Uterus (tissue), 4 donors: Measurements from ENCODE around the gene THAP6. TPM values are rescaled to one million over a fixed set of nuclear protein-coding genes. Genes with fewer than 3 reads are reported as not detected.
"Not testable (repeated sequence)": the region's sequence is repeated elsewhere in the genome, so short reads cannot be mapped to it uniquely, and the experiment has no call there.

Source experiments
- DNase-seq, 2 donors: peaks; one replicate each; pipeline ENCODE4 v3.0.0-alpha.2; 2019 to 2020
- H3K27ac ChIP-seq, 2 donors: fragments of 200-600 bp; sonication (generic); 1 replicate in 1 of 2; 2 replicates in 1 of 2; pipeline ENCODE4 v1.5.1; 2016 to 2018
- H3K27me3 ChIP-seq, 2 donors: fragments of 200-600 bp; sonication (generic); one replicate each; pipeline ENCODE4 v1.5.1; 2018 to 2019; ENCODE audit warnings: control low read depth in 1 of 2
- H3K36me3 ChIP-seq, 2 donors: fragments of 200-600 bp; sonication (generic); one replicate each; pipeline ENCODE4 v1.5.1; 2019; ENCODE audit warnings: control low read depth in 1 of 2
- H3K4me1 ChIP-seq, 2 donors: fragments of 200-600 bp; sonication (generic); one replicate each; pipeline ENCODE4 v1.5.1; 2018 to 2019; ENCODE audit warnings: control low read depth in 1 of 2
- H3K4me3 ChIP-seq, 2 donors: fragments of 200-600 bp; sonication (generic); 1 replicate in 1 of 2; 2 replicates in 1 of 2; pipeline ENCODE4 v1.5.1; 2018 to 2019; ENCODE audit warnings: mild to moderate bottlenecking in 1 of 2
- H3K9me3 ChIP-seq, 2 donors: fragments of 200-600 bp; sonication (generic); one replicate each; pipeline ENCODE4 v1.5.1; 2019; ENCODE audit warnings: control low read depth in 1 of 2
- POLR2A ChIP-seq, 2 donors: fragments of 450-650 bp; IDR thresholded peaks; one replicate each; pipeline ENCODE4 v1.6.1; 2016; ENCODE audit warnings: antibody characterized with exemption in 2 of 2, mild to moderate bottlenecking in 1 of 2, moderate library complexity in 1 of 2
- intact Hi-C: fragments of 100-400 bp; cut with DNase I; formaldehyde crosslinking; loops from one replicate; pipeline ENCODE4 v1.15.1; 2023; ENCODE audit warnings: low total_unique reads
- total RNA-seq, 4 donors: library from RNA; depleted of rRNA in 3 of 4; stranded (reverse); fragments of >200 nt in 3 of 4; gene quantifications; one replicate each; pipeline versions ENCODE4 v1.1.0 to v1.2.4, GENCODE V29; 2014 to 2023
- TF ChIP-seq, protein P1 (sequence below), 4 experiments: fragments of 200-600 bp in 2 of 4; fragments of 450-650 bp in 2 of 4; sonication (generic) in 2 of 4; IDR thresholded peaks; one replicate each; pipeline ENCODE4 v1.5.1; 2016 to 2019; ENCODE audit warnings: antibody characterized with exemption in 4 of 4, mild to moderate bottlenecking in 2 of 4, moderate library complexity in 1 of 4
- donor health status: DM: yes; HTN: yes; CAD: no.

THAP6 gene
- total RNA-seq, 4 donors from 2014 or later, result 25.4 to 77.6 (median 35.8) TPM

- Histone ChIP-seq H3K4me3 (no peak overlapping the region), H3K36me3 (no peaks in the 10 kb centered on the region), H3K4me1 (peaks cover 0 to 7% of the 10 kb centered on the region in 2 donors), H3K9me3 (peaks cover 0 to 5% of the 10 kb centered on the region in 2 donors), H3K27me3 (no peaks in the 10 kb centered on the region), H3K27ac (no peak overlapping the region)
- intact Hi-C loops, result no loop called here
- TF ChIP-seq, protein P1, sequence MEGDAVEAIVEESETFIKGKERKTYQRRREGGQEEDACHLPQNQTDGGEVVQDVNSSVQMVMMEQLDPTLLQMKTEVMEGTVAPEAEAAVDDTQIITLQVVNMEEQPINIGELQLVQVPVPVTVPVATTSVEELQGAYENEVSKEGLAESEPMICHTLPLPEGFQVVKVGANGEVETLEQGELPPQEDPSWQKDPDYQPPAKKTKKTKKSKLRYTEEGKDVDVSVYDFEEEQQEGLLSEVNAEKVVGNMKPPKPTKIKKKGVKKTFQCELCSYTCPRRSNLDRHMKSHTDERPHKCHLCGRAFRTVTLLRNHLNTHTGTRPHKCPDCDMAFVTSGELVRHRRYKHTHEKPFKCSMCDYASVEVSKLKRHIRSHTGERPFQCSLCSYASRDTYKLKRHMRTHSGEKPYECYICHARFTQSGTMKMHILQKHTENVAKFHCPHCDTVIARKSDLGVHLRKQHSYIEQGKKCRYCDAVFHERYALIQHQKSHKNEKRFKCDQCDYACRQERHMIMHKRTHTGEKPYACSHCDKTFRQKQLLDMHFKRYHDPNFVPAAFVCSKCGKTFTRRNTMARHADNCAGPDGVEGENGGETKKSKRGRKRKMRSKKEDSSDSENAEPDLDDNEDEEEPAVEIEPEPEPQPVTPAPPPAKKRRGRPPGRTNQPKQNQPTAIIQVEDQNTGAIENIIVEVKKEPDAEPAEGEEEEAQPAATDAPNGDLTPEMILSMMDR (IDR thresholded peaks at IDR 0.05), result no peak
- TF ChIP-seq POLR2A (IDR thresholded peaks at IDR 0.05), result no peak
- DNase-seq, result no peak
Observed at GRCh38 chr4:75498041-75498440, 16.2 kb upstream of the THAP6 start.

- Histone ChIP-seq H3K27me3 (no peaks in the 10 kb centered on the region), H3K4me1 (peaks cover 0 to 7% of the 10 kb centered on the region in 2 donors), H3K36me3 (no peaks in the 10 kb centered on the region), H3K9me3 (peaks cover 0 to 5% of the 10 kb centered on the region in 2 donors), H3K4me3 (no peak overlapping the region), H3K27ac (no peak overlapping the region)
- no peak for DNase-seq
- TF ChIP-seq, protein P1 (IDR thresholded peaks at IDR 0.05), result no peak
- no peak for TF ChIP-seq POLR2A (IDR thresholded peaks at IDR 0.05)
- intact Hi-C loops, result loop anchor here (5.0 kb wide), 1 partner anchor 182 kb away; no protein-coding TSS in a partner anchor
Observed at GRCh38 chr4:75499900-75500299, 14.4 kb upstream of the THAP6 start.

- H3K36me3 ChIP-seq, result no peaks in the 10 kb centered on the region
- intact Hi-C loops, result loop anchor here (5.0 kb wide), 1 partner anchor 180 kb away; no protein-coding TSS in a partner anchor
- peaks cover 0 to 5% of the 10 kb centered on the region in 2 donors for H3K9me3 ChIP-seq
- no peak for TF ChIP-seq POLR2A (IDR thresholded peaks at IDR 0.05)
- TF ChIP-seq, protein P1 (IDR thresholded peaks at IDR 0.05), result no peak
- no peak overlapping the region for H3K4me3 ChIP-seq
- no peaks in the 10 kb centered on the region for H3K4me1 ChIP-seq
- no peak for DNase-seq
- H3K27me3 ChIP-seq, result no peaks in the 10 kb centered on the region
- no peak overlapping the region for H3K27ac ChIP-seq
Observed at GRCh38 chr4:75502671-75503070, 11.6 kb upstream of the THAP6 start.

DNA sequence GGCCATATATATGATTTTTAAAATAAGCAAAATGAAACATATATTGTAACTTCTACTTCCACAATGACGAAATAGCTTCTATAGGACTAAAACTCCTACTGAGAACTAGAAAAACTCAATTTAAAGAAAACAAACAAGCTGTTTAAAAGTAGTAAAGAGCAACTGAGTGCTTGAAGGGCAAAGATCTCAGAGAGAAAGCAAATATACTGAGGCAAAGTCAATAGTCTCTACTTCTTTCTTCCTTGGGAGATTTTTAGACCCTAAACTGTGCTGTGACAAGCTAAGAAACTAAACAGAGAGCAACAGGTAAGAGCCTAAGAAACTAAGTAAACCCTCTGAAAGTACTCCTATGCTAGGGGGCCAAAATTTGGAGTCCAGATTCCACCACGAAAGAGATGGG is 8.6 kb upstream of the THAP6 start:
- Histone ChIP-seq H3K36me3 (no peaks in the 10 kb centered on the region), H3K27ac (no peak overlapping the region), H3K27me3 (no peaks in the 10 kb centered on the region), H3K4me3 (no peak overlapping the region), H3K9me3 (no peaks in the 10 kb centered on the region), H3K4me1 (no peaks in the 10 kb centered on the region)
- DNase-seq, result no peak
- TF ChIP-seq POLR2A (IDR thresholded peaks at IDR 0.05), result no peak
- TF ChIP-seq, protein P1 (IDR thresholded peaks at IDR 0.05), result no peak
- intact Hi-C loops, result no loop called here

GRCh38 chr4:75509592-75509991 is 4.7 kb upstream of the THAP6 start:
- H3K27ac ChIP-seq, intact Hi-C loops, H3K9me3 ChIP-seq, DNase-seq, H3K27me3 ChIP-seq, H3K4me3 ChIP-seq, H3K36me3 ChIP-seq, H3K4me1 ChIP-seq: not testable (repeated sequence)

- intact Hi-C loops, result no loop called here
- H3K4me3 ChIP-seq, result no peak overlapping the region
- H3K27ac ChIP-seq, result no peak overlapping the region
Observed at GRCh38 chr4:75511841-75512240, 2.4 kb upstream of the THAP6 start.

More at GRCh38 chr4:75511841-75512240, 2.4 kb upstream of the THAP6 start:
- DNase-seq, result no peak
- Histone ChIP-seq H3K27me3 (no peaks in the 10 kb centered on the region), H3K4me1 (peaks cover 0 to 8% of the 10 kb centered on the region in 2 donors), H3K9me3 (no peaks in the 10 kb centered on the region), H3K36me3 (no peaks in the 10 kb centered on the region)
- TF ChIP-seq, protein P1 (IDR thresholded peaks at IDR 0.05), result no peak
- TF ChIP-seq POLR2A (IDR thresholded peaks at IDR 0.05), result no peak
